Body of pancreas (tissue), 4 donors: ENCODE measurements around the gene RIPOR1.

Source experiments
- POLR2A ChIP-seq, 3 donors: fragments of 450-650 bp; IDR thresholded peaks; one replicate each; pipeline ENCODE4 v1.6.1; 2016; ENCODE audit warnings: antibody characterized with exemption in 3 of 3, mild to moderate bottlenecking in 2 of 3
- TF ChIP-seq, protein P1 (sequence below), 7 experiments: fragments of 450-650 bp in 4 of 7; fragments of 200-600 bp in 3 of 7; sonication (generic) in 3 of 7; IDR thresholded peaks; one replicate each; pipeline ENCODE4 v1.5.1; 2016 to 2019; ENCODE audit warnings: antibody characterized with exemption in 7 of 7

DNA sequence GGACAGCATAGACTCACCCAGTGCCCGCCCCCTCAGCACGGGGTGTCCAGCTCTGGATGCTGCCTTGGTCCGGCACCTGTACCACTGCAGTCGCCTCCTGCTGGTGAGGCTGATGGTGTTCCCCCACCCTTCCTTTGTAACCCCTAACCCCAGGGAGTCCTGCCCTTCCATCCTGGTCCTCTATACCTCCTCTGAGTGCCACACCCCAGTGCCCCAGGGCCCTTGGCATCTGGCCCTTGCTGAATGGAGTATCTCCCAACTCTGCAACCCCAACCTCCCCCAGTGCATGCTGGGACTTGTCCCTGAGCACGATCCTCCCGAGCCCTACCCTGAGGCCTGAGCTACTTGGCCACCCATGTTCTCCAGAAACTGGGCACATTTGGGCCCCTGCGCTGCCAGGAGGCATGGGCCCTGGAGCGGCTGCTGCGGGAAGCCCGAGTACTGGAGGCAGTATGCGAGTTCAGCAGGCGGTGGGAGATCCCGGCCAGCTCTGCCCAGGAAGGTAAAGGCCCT lies 15.8 kb downstream of the RIPOR1 start:
- TF ChIP-seq, protein P1, sequence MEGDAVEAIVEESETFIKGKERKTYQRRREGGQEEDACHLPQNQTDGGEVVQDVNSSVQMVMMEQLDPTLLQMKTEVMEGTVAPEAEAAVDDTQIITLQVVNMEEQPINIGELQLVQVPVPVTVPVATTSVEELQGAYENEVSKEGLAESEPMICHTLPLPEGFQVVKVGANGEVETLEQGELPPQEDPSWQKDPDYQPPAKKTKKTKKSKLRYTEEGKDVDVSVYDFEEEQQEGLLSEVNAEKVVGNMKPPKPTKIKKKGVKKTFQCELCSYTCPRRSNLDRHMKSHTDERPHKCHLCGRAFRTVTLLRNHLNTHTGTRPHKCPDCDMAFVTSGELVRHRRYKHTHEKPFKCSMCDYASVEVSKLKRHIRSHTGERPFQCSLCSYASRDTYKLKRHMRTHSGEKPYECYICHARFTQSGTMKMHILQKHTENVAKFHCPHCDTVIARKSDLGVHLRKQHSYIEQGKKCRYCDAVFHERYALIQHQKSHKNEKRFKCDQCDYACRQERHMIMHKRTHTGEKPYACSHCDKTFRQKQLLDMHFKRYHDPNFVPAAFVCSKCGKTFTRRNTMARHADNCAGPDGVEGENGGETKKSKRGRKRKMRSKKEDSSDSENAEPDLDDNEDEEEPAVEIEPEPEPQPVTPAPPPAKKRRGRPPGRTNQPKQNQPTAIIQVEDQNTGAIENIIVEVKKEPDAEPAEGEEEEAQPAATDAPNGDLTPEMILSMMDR (IDR thresholded peaks at IDR 0.05): no peak
- no peak for TF ChIP-seq POLR2A (IDR thresholded peaks at IDR 0.05)
